Activated T-cell treated with anti-CD3 and anti-CD28 coated beads, Interleukin-2, amount 50 U/mL, for 72 hours (primary cell): ENCODE results near the gene MXRA7. TPM values are rescaled to one million over a fixed set of nuclear protein-coding genes. Genes with fewer than 3 reads are reported as not detected.
"Not testable (repeated sequence)": the region's sequence is repeated elsewhere in the genome, so short reads cannot be mapped to it uniquely, and the experiment has no call there.

ENCODE experiments used
- ATAC-seq, 2 donors: fragments of 150-1000 bp; cut with Tn5 transposase; replicated peaks in 1 of 2; 2 replicates each; pipeline ENCODE4 v1.10.0; 2021; ENCODE audit warnings: moderate library complexity in 2 of 2, mild to moderate bottlenecking in 1 of 2
- DNase-seq, 2 donors: peaks; one replicate each; pipeline ENCODE4 v3.0.0; 2021 to 2022; ENCODE audit warnings: mixed read lengths in 1 of 2
- H3K27ac Mint-ChIP-seq: one replicate; pipeline ENCODE4 v1.8.0; 2022; ENCODE audit warnings: mild to moderate bottlenecking, moderate library complexity, mixed read lengths
- H3K27me3 Mint-ChIP-seq: one replicate; pipeline ENCODE4 v1.8.0; 2022; ENCODE audit warnings: low read depth, mixed read lengths
- H3K36me3 Mint-ChIP-seq, 2 donors: one replicate each; pipeline ENCODE4 v1.8.0; 2022; ENCODE audit warnings: mixed read lengths in 2 of 2, mild to moderate bottlenecking in 1 of 2; ENCODE audit not compliant: insufficient read depth in 2 of 2
- H3K4me1 Mint-ChIP-seq: one replicate; pipeline ENCODE4 v1.8.0; 2022; ENCODE audit warnings: low read depth, mixed read lengths
- H3K4me3 Mint-ChIP-seq, 2 donors: one replicate each; pipeline ENCODE4 v1.8.0; 2022; ENCODE audit warnings: mild to moderate bottlenecking in 2 of 2, mixed read lengths in 2 of 2, moderate library complexity in 2 of 2
- H3K9me3 Mint-ChIP-seq, 2 donors: one replicate each; pipeline ENCODE4 v1.8.0; 2022; ENCODE audit warnings: mixed read lengths in 2 of 2
- total RNA-seq, 2 donors: library from RNA; stranded (reverse); gene quantifications; one replicate each; pipeline ENCODE4 v1.2.3, GENCODE V29; 2022

MXRA7 gene
- total RNA-seq, 2 donors from 2014 or later = 17.4 to 21.8 TPM

- no peak overlapping the region for H3K4me3 Mint-ChIP-seq
- DNase-seq (no peak), ATAC-seq (no peak)
- H3K36me3 Mint-ChIP-seq = peaks cover 9 to 21% of the 10 kb centered on the region in 2 donors
- H3K9me3 Mint-ChIP-seq = no peaks in the 10 kb centered on the region
- H3K27ac Mint-ChIP-seq = no peak overlapping the region
- no peaks in the 10 kb centered on the region for H3K27me3 Mint-ChIP-seq
- peaks cover 57% of the 10 kb centered on the region for H3K4me1 Mint-ChIP-seq
Observed at GRCh38 chr17:76740329-76741118, 29.8 kb upstream of the MXRA7 start.

- DNase-seq, H3K27ac Mint-ChIP-seq, H3K9me3 Mint-ChIP-seq, H3K27me3 Mint-ChIP-seq, ATAC-seq: not testable (repeated sequence)
- Mint-ChIP-seq H3K4me3 (peak overlapping the region in 1 of 2 donors; percentile 36), H3K4me1 (peaks cover 64% of the 10 kb centered on the region), H3K36me3 (peaks cover 13 to 25% of the 10 kb centered on the region in 2 donors)
Observed at GRCh38 chr17:76739568-76740115, 28.9 kb upstream of the MXRA7 start.

GRCh38 chr17:76738468-76738850, 27.7 kb upstream of the MXRA7 start:
- no peaks in the 10 kb centered on the region for H3K27me3 Mint-ChIP-seq
- ATAC-seq (no peak), DNase-seq (no peak)
- peak overlapping the region; percentile 95 to 98 for H3K4me3 Mint-ChIP-seq
- H3K9me3 Mint-ChIP-seq = no peaks in the 10 kb centered on the region
- H3K36me3 Mint-ChIP-seq = peaks cover 19 to 33% of the 10 kb centered on the region in 2 donors
- H3K27ac Mint-ChIP-seq = peak overlapping the region; percentile 92
- peaks cover 69% of the 10 kb centered on the region for H3K4me1 Mint-ChIP-seq

GRCh38 chr17:76737676-76738467, 27.1 kb upstream of the MXRA7 start, which contains the start of gene MFSD11:
Gene MFSD11 (plus strand): TSS chr17:76738119. CDS start chr17:76738353, 234 bp downstream.
- Mint-ChIP-seq H3K36me3 (peaks cover 20 to 37% of the 10 kb centered on the region in 2 donors), H3K4me3 (peak within 1 kb of the TSS; percentile 95 to 98), H3K9me3 (no peaks in the 10 kb centered on the region), H3K27ac (peak within 1 kb of the TSS; percentile 92), H3K4me1 (peaks cover 69% of the 10 kb centered on the region), H3K27me3 (no peaks in the 10 kb centered on the region)
- DNase-seq (peak; percentile 94 to 96), ATAC-seq (peak; percentile 67 to 73)

- no peaks in the 10 kb centered on the region for H3K27me3 Mint-ChIP-seq
- H3K36me3 Mint-ChIP-seq = peaks cover 20 to 38% of the 10 kb centered on the region in 2 donors
- DNase-seq (peak; percentile 99 to 100), ATAC-seq (peak; percentile 69 to 74)
- H3K4me3 Mint-ChIP-seq = peak within 1 kb of the TSS; percentile 95 to 98
- no peaks in the 10 kb centered on the region for H3K9me3 Mint-ChIP-seq
- peak within 1 kb of the TSS; percentile 97 for H3K27ac Mint-ChIP-seq
- peaks cover 69% of the 10 kb centered on the region for H3K4me1 Mint-ChIP-seq
Observed at GRCh38 chr17:76737082-76737675, 26.4 kb upstream of the MXRA7 start, which contains the start of gene SRSF2. Gene SRSF2 (minus strand): TSS chr17:76737331. CDS start chr17:76737160, 171 bp downstream.

- peak; percentile 14 to 18 for ATAC-seq
- DNase-seq = peak; percentile 63 to 79
- peak overlapping the region; percentile 97 for H3K27ac Mint-ChIP-seq
Observed at GRCh38 chr17:76736349-76737081, 25.8 kb upstream of the MXRA7 start.

GRCh38 chr17:76735586-76736348, 25.0 kb upstream of the MXRA7 start:
- Mint-ChIP-seq H3K9me3 (no peaks in the 10 kb centered on the region), H3K27me3 (no peaks in the 10 kb centered on the region), H3K4me1 (peaks cover 62% of the 10 kb centered on the region), H3K27ac (peak overlapping the region; percentile 97), H3K4me3 (peak overlapping the region; percentile 94), H3K36me3 (peaks cover 20 to 38% of the 10 kb centered on the region in 2 donors)
- no peak for DNase-seq
- ATAC-seq = no peak

More at GRCh38 chr17:76736349-76737081, 25.8 kb upstream of the MXRA7 start:
- Mint-ChIP-seq H3K36me3 (peaks cover 20 to 35% of the 10 kb centered on the region in 2 donors), H3K4me1 (peaks cover 70% of the 10 kb centered on the region), H3K27me3 (no peaks in the 10 kb centered on the region), H3K9me3 (no peaks in the 10 kb centered on the region), H3K4me3 (peak overlapping the region; percentile 95 to 98)

GRCh38 chr17:76735006-76735405, 24.2 kb upstream of the MXRA7 start:
- Mint-ChIP-seq H3K36me3 (peaks cover 20 to 40% of the 10 kb centered on the region in 2 donors), H3K4me1 (peaks cover 59% of the 10 kb centered on the region), H3K27me3 (no peaks in the 10 kb centered on the region), H3K4me3 (peak overlapping the region; percentile 94), H3K27ac (peak overlapping the region; percentile 97), H3K9me3 (no peaks in the 10 kb centered on the region)
- DNase-seq (no peak), ATAC-seq (no peak)

GRCh38 chr17:76734080-76734840, 23.5 kb upstream of the MXRA7 start:
- H3K36me3 Mint-ChIP-seq = peaks cover 21 to 44% of the 10 kb centered on the region in 2 donors
- H3K9me3 Mint-ChIP-seq = no peaks in the 10 kb centered on the region
- DNase-seq (no peak), ATAC-seq (no peak)
- peak overlapping the region; percentile 94 for H3K4me3 Mint-ChIP-seq
- no peaks in the 10 kb centered on the region for H3K27me3 Mint-ChIP-seq
- peak overlapping the region; percentile 97 for H3K27ac Mint-ChIP-seq
- peaks cover 59% of the 10 kb centered on the region for H3K4me1 Mint-ChIP-seq

GRCh38 chr17:76733618-76733957, 22.8 kb upstream of the MXRA7 start:
- DNase-seq (no peak), ATAC-seq (no peak)
- peaks cover 59% of the 10 kb centered on the region for H3K4me1 Mint-ChIP-seq
- peak overlapping the region; percentile 97 for H3K27ac Mint-ChIP-seq
- H3K4me3 Mint-ChIP-seq = peak overlapping the region; percentile 94
- peaks cover 22 to 44% of the 10 kb centered on the region in 2 donors for H3K36me3 Mint-ChIP-seq
- H3K27me3 Mint-ChIP-seq = no peaks in the 10 kb centered on the region
- H3K9me3 Mint-ChIP-seq = no peaks in the 10 kb centered on the region
